A549 (cell line): ENCODE results near the gene EOMES. TPM values are rescaled to one million over a fixed set of nuclear protein-coding genes. Genes with fewer than 3 reads are reported as not detected.

ENCODE experiments used
- ATAC-seq, 2 experiments: fragments of 200-7000 bp in 1 of 2; fragments of >200 bp in 1 of 2; cut with Nextera tagmentation in 1 of 2; cut with Tn5 transposase in 1 of 2; 3 replicates each; pipeline versions ENCODE4 v1.8.0 to v1.9.1; 2018 to 2020; ENCODE audit warnings: mild to moderate bottlenecking in 1 of 2, moderate library complexity in 1 of 2
- CTCF ChIA-PET: fragments of 300-600 bp; sonication (Branson Sonifier 250); formaldehyde crosslinking; extraction: SDS; loops from one replicate; lab custom pipeline; 2021; ENCODE audit warnings: antibody characterized with exemption, inconsistent platforms; lab: Yijun Ruan, JAX
- POLR2A ChIA-PET: fragments of 350-600 bp; formaldehyde crosslinking; extraction: SDS; loops from one replicate; lab custom pipeline; 2021; ENCODE audit warnings: antibody characterized with exemption, inconsistent platforms; lab: Yijun Ruan, JAX
- DNase-seq, 2 experiments: peaks; one replicate each; pipeline versions ENCODE4 v3.0.0 to v3.0.0-alpha.2; 2011 to 2016; ENCODE audit warnings: low read depth in 1 of 2, low spot score in 1 of 2
- FAIRE-seq: peaks from 2 replicates; lab custom pipeline; 2011; peaks lifted over from hg19 to GRCh38; lab: Jason Lieb, UNC
- H3K27ac ChIP-seq, 2 experiments: fragments of >200 bp; sonication (Bioruptor Twin); formaldehyde crosslinking; 3 replicates each; pipeline ENCODE4 v1.5.1; 2016 to 2017
- H3K4me1 ChIP-seq: fragments of >200 bp; sonication (Bioruptor Twin); formaldehyde crosslinking; 3 replicates; pipeline ENCODE4 v1.6.1; 2016
- H3K4me2 ChIP-seq: fragments of >200 bp; sonication (Bioruptor Twin); formaldehyde crosslinking; 3 replicates; pipeline ENCODE4 v1.6.1; 2016
- H3K4me3 ChIP-seq: fragments of >200 bp; sonication (Bioruptor Twin); formaldehyde crosslinking; 3 replicates; pipeline ENCODE4 v1.5.1; 2016
- H3K9me3 ChIP-seq: fragments of >200 bp; sonication (Bioruptor Twin); formaldehyde crosslinking; 3 replicates; pipeline ENCODE4 v1.6.1; 2016
- CBX2 ChIP-seq: fragments of 200-600 bp; sonication (generic); IDR thresholded peaks from 2 replicates; pipeline ENCODE4 v1.6.1; 2016; ENCODE audit warnings: low read depth, mild to moderate bottlenecking, borderline replicate concordance
- CHD2 ChIP-seq: fragments of 150-350 bp; IDR thresholded peaks from 2 replicates; pipeline ENCODE4 v1.6.1; 2014; ENCODE audit warnings: low read length; ENCODE audit not compliant: partially characterized antibody
- EHMT2 ChIP-seq: fragments of 200-600 bp; sonication (generic); IDR thresholded peaks from 2 replicates; pipeline ENCODE4 v1.6.1; 2016; ENCODE audit warnings: antibody characterized with exemption, low read depth, mild to moderate bottlenecking, moderate library complexity
- FOSL2 ChIP-seq, 2 experiments: fragments of 450-650 bp in 1 of 2; fragments of >200 bp in 1 of 2; sonication (Bioruptor Twin) in 1 of 2; formaldehyde crosslinking; IDR thresholded peaks; 2 replicates each; pipeline versions ENCODE4 v1.5.0 to v1.6.1; 2016 to 2020; ENCODE audit warnings: mild to moderate bottlenecking in 1 of 2, moderate library complexity in 1 of 2
- GATA3 ChIP-seq: IDR thresholded peaks from 2 replicates; pipeline ENCODE4 v1.6.1; 2012; ENCODE audit warnings: borderline replicate concordance
- HDAC2 ChIP-seq: fragments of 200-600 bp; sonication (generic); IDR thresholded peaks from 2 replicates; pipeline ENCODE4 v1.6.1; 2016
- HES2 ChIP-seq: fragments of >200 bp; sonication (Bioruptor Twin); formaldehyde crosslinking; IDR thresholded peaks from 2 replicates; pipeline ENCODE4 v1.6.1; 2016
- HEYL ChIP-seq: fragments of 250-450 bp; sonication (Bioruptor Pico); IDR thresholded peaks from 2 replicates; pipeline ENCODE4 v1.8.0; 2021; ENCODE audit warnings: mild to moderate bottlenecking, moderate library complexity
- HOXA7 ChIP-seq: fragments of 250-450 bp; sonication (Bioruptor Pico); IDR thresholded peaks from 2 replicates; pipeline ENCODE4 v1.5.0; 2020; ENCODE audit warnings: mild to moderate bottlenecking, moderate library complexity
- HOXB13 ChIP-seq: fragments of 250-450 bp; sonication (Bioruptor Pico); IDR thresholded peaks from 2 replicates; pipeline ENCODE4 v1.5.0; 2020; ENCODE audit warnings: low read depth, mild to moderate bottlenecking, moderate library complexity
- HOXB5 ChIP-seq: fragments of 250-450 bp; sonication (Bioruptor Pico); IDR thresholded peaks from 2 replicates; pipeline ENCODE4 v1.5.0; 2020; ENCODE audit warnings: mild to moderate bottlenecking, moderate library complexity
- KDM1A ChIP-seq: fragments of 200-600 bp; sonication (generic); IDR thresholded peaks from 2 replicates; pipeline ENCODE4 v1.6.1; 2016; ENCODE audit warnings: low read depth, mild to moderate bottlenecking
- KDM5A ChIP-seq: fragments of 200-600 bp; sonication (generic); IDR thresholded peaks from 2 replicates; pipeline ENCODE4 v1.6.1; 2016; ENCODE audit warnings: antibody characterized with exemption, mild to moderate bottlenecking
- MAX ChIP-seq: IDR thresholded peaks from 2 replicates; pipeline ENCODE4 v1.6.1; 2012
- MYC ChIP-seq: IDR thresholded peaks from 2 replicates; pipeline ENCODE4 v1.6.1; 2012; ENCODE audit warnings: mild to moderate bottlenecking, inconsistent platforms, low read length, improper control_type of control experiment, borderline replicate concordance
- POLR2A ChIP-seq: IDR thresholded peaks from 2 replicates; pipeline ENCODE4 v1.6.1; 2012; ENCODE audit warnings: mild to moderate bottlenecking, low read length
- RAD21 ChIP-seq, 2 experiments: fragments of >200 bp in 1 of 2; sonication (Bioruptor Twin) in 1 of 2; formaldehyde crosslinking in 1 of 2; IDR thresholded peaks in 1 of 2; conservative IDR thresholded peaks in 1 of 2; 2 replicates in 1 of 2; 3 replicates in 1 of 2; pipeline ENCODE4 v1.6.1; 2012 to 2018; ENCODE audit warnings: inconsistent platforms in 1 of 2
- RFX5 ChIP-seq: fragments of 450-650 bp; IDR thresholded peaks from 2 replicates; pipeline ENCODE4 v1.7.1; 2014; ENCODE audit warnings: antibody characterized with exemption, mild to moderate bottlenecking, moderate library complexity
- TFCP2L1 ChIP-seq: fragments of 250-450 bp; sonication (Bioruptor Pico); IDR thresholded peaks from 2 replicates; pipeline ENCODE4 v1.5.0; 2021; ENCODE audit warnings: mild to moderate bottlenecking
- ZC3H11A ChIP-seq: fragments of 450-650 bp; IDR thresholded peaks from 2 replicates; pipeline ENCODE4 v1.6.1; 2014; ENCODE audit warnings: antibody characterized with exemption, mild to moderate bottlenecking
- WGBS: methylation state at CpG from one replicate; pipeline ENCODE4 v1.1.6; 2017; ENCODE audit errors: missing lambda C conversion rate; 5-methylcytosine and 5-hydroxymethylcytosine counted together
- polyA plus RNA-seq, 4 experiments: library from polyadenylated mRNA; depleted of rRNA in 3 of 4; stranded (reverse); fragments of >200 nt; fragmentation: RNase III in 1 of 4; extraction: RNeasy Plus Mini Kit Qiagen cat#74134 plus additional on column Dnase treatment in 1 of 4; gene quantifications; 2 replicates in 3 of 4; 3 replicates in 1 of 4; pipeline ENCODE4 v1.2.3, GENCODE V29; 2011 to 2017
- TF ChIP-seq, protein P1 (sequence below): fragments of >200 bp; sonication (Bioruptor Twin); formaldehyde crosslinking; IDR thresholded peaks from 3 replicates; pipeline ENCODE4 v1.5.1; 2016
- TF ChIP-seq, protein P2 (sequence below): fragments of 250-450 bp; sonication (Bioruptor Pico); IDR thresholded peaks from 2 replicates; pipeline ENCODE4 v1.5.0; 2020; ENCODE audit warnings: low read depth, mild to moderate bottlenecking, moderate library complexity
- TF ChIP-seq, protein P3 (sequence below): fragments of 200-600 bp; sonication (generic); IDR thresholded peaks from 2 replicates; pipeline ENCODE4 v1.6.1; 2016; ENCODE audit warnings: antibody characterized with exemption, mild to moderate bottlenecking, moderate library complexity

The EOMES gene
- polyA plus RNA-seq, 2 of the 4 experiments (the other 2 are of a cell fraction), result 0.84 to 1.2 TPM

DNA sequence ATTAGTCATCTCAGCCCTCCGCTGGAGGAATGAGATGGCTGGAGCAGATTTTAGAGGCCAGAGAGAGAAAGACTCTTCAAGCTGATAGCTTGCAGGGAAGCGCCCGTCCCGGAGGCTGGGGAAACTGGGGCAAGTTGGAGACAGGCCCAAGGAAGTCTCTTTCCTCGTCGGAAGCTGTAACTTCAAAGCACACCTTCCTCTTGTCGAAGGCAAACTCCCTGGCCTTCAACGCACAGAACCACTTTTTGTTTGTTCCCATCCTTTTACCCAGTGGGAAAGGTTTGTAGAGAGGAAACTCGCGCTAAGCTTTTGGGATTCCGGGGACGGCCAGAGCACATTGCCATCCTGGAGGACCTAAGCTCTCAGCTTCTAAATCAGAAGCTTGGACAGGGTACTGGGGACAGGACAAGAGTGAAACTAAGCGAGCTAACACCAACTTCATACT, 900 bp upstream of the EOMES start:
- Histone ChIP-seq H3K9me3 (no peaks in the 10 kb centered on the region), H3K4me2 (peak overlapping the region; percentile 95), H3K4me3 (no peak overlapping the region), H3K27ac (no peak overlapping the region), H3K4me1 (peaks cover 4% of the 10 kb centered on the region; the same call in 2 of the 3 replicates)
- FAIRE-seq (no peak), DNase-seq (no peak), ATAC-seq (no peak)
- POLR2A ChIA-PET, result no interaction called here
- TF ChIP-seq HDAC2 (no peak), HES2 (no peak), CHD2 (no peak), KDM1A (no peak), CBX2 (no peak), TFCP2L1 (CRISPR knock-in tag) (no peak), ZC3H11A (no peak), HOXB5 (no peak), GATA3 (no peak), HOXB13 (no peak), RFX5 (no peak), HEYL (CRISPR knock-in tag) (no peak), POLR2A (no peak), FOSL2 (IDR thresholded peaks at IDR 0.05) (no peak), FOSL2 (CRISPR knock-in tag; IDR thresholded peaks at IDR 0.05) (no peak)
- TF ChIP-seq, protein P1, sequence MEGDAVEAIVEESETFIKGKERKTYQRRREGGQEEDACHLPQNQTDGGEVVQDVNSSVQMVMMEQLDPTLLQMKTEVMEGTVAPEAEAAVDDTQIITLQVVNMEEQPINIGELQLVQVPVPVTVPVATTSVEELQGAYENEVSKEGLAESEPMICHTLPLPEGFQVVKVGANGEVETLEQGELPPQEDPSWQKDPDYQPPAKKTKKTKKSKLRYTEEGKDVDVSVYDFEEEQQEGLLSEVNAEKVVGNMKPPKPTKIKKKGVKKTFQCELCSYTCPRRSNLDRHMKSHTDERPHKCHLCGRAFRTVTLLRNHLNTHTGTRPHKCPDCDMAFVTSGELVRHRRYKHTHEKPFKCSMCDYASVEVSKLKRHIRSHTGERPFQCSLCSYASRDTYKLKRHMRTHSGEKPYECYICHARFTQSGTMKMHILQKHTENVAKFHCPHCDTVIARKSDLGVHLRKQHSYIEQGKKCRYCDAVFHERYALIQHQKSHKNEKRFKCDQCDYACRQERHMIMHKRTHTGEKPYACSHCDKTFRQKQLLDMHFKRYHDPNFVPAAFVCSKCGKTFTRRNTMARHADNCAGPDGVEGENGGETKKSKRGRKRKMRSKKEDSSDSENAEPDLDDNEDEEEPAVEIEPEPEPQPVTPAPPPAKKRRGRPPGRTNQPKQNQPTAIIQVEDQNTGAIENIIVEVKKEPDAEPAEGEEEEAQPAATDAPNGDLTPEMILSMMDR, result no peak
- TF ChIP-seq, protein P2, sequence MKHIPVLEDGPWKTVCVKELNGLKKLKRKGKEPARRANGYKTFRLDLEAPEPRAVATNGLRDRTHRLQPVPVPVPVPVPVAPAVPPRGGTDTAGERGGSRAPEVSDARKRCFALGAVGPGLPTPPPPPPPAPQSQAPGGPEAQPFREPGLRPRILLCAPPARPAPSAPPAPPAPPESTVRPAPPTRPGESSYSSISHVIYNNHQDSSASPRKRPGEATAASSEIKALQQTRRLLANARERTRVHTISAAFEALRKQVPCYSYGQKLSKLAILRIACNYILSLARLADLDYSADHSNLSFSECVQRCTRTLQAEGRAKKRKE (CRISPR knock-in tag), result no peak
- TF ChIP-seq, protein P3, sequence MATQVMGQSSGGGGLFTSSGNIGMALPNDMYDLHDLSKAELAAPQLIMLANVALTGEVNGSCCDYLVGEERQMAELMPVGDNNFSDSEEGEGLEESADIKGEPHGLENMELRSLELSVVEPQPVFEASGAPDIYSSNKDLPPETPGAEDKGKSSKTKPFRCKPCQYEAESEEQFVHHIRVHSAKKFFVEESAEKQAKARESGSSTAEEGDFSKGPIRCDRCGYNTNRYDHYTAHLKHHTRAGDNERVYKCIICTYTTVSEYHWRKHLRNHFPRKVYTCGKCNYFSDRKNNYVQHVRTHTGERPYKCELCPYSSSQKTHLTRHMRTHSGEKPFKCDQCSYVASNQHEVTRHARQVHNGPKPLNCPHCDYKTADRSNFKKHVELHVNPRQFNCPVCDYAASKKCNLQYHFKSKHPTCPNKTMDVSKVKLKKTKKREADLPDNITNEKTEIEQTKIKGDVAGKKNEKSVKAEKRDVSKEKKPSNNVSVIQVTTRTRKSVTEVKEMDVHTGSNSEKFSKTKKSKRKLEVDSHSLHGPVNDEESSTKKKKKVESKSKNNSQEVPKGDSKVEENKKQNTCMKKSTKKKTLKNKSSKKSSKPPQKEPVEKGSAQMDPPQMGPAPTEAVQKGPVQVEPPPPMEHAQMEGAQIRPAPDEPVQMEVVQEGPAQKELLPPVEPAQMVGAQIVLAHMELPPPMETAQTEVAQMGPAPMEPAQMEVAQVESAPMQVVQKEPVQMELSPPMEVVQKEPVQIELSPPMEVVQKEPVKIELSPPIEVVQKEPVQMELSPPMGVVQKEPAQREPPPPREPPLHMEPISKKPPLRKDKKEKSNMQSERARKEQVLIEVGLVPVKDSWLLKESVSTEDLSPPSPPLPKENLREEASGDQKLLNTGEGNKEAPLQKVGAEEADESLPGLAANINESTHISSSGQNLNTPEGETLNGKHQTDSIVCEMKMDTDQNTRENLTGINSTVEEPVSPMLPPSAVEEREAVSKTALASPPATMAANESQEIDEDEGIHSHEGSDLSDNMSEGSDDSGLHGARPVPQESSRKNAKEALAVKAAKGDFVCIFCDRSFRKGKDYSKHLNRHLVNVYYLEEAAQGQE, result no peak
- WGBS, result 79% methylated on average over 13 of the region's 13 CpGs
- CTCF ChIA-PET, result interaction anchor here (0.8 to 6.1 kb wide), 17 partner anchors 9 to 614 kb away, joined by 3 to 74 read pairs (median 6); no protein-coding TSS in a partner anchor

GRCh38 chr3:27720899-27721716, 1.0 kb downstream of the EOMES start:
- no peak; a peak in 1 of 5 replicates for TF ChIP-seq RAD21 (conservative IDR thresholded peaks at IDR 0.05 in 1 of 2, IDR thresholded peaks at IDR 0.05 in 1 of 2)
- no peak for TF ChIP-seq MYC
- peak; percentile 52; the same call in 1 of the 2 replicates for TF ChIP-seq KDM5A
- TF ChIP-seq HES2, result no peak
- no peak for TF ChIP-seq POLR2A
- TF ChIP-seq MAX, result no peak
- TF ChIP-seq HOXA7 (CRISPR knock-in tag), result no peak
- TF ChIP-seq EHMT2, result no peak
- H3K9me3 ChIP-seq, result no peaks in the 10 kb centered on the region
- H3K4me3 ChIP-seq, result peak overlapping the region; percentile 58
- peak overlapping the region; percentile 95 for H3K4me2 ChIP-seq
- WGBS, result 36% methylated on average over 34 of the region's 64 CpGs
- CTCF ChIA-PET, result interaction anchor here (0.6 to 6.1 kb wide), 55 partner anchors 9 to 1811 kb away, joined by 3 to 74 read pairs (median 4); partner anchors contain the start of genes AZI2 and ZCWPW2
- peaks cover 4% of the 10 kb centered on the region for H3K4me1 ChIP-seq
- ATAC-seq (peak; percentile 83 to 87), FAIRE-seq (no peak), DNase-seq (peak in 1 of 2 experiments; percentile 34)
- POLR2A ChIA-PET, result interaction anchor here (0.5 to 2.3 kb wide), 7 partner anchors 9 to 628 kb away, joined by 3 to 15 read pairs (median 5); partner anchors contain the start of genes AZI2, CMC1 and ZCWPW2
- peak overlapping the region; percentile 77 to 94 for H3K27ac ChIP-seq
